CD4-positive, alpha-beta T cell treated with Interleukin-17A for 1 hour (primary cell): Measurements from ENCODE around the gene SH2D5.
"Not testable (repeated sequence)": the region's sequence is repeated elsewhere in the genome, so short reads cannot be mapped to it uniquely, and the experiment has no call there.

ENCODE experiments used
- DNase-seq: peaks from one replicate; pipeline ENCODE4 v3.0.0-alpha.2; 2020

The SH2D5 gene

GRCh38 chr1:20689645-20690056 is 42.9 kb downstream of the SH2D5 start:
- no peak for DNase-seq

GRCh38 chr1:20686883-20687725 is 45.4 kb downstream of the SH2D5 start:
- DNase-seq, result no peak

GRCh38 chr1:20685741-20686140 is 46.8 kb downstream of the SH2D5 start:
- DNase-seq, result no peak

- no peak for DNase-seq
Measured at GRCh38 chr1:20685099-20685662, 47.3 kb downstream of the SH2D5 start.

GRCh38 chr1:20684651-20685050 is 47.9 kb downstream of the SH2D5 start:
- no peak for DNase-seq

- DNase-seq, result no peak
Measured at GRCh38 chr1:20684050-20684620, 48.4 kb downstream of the SH2D5 start.

GRCh38 chr1:20683614-20684013 is 48.9 kb downstream of the SH2D5 start:
- no peak for DNase-seq

GRCh38 chr1:20682571-20683236 is 49.8 kb downstream of the SH2D5 start:
- DNase-seq, result no peak

GRCh38 chr1:20681999-20682398 is 50.5 kb downstream of the SH2D5 start:
- DNase-seq, result no peak

- DNase-seq, result no peak
Measured at GRCh38 chr1:20680269-20680668, 52.2 kb downstream of the SH2D5 start.

GRCh38 chr1:20678599-20678998 is 53.9 kb downstream of the SH2D5 start:
- no peak for DNase-seq

- not testable (repeated sequence) for DNase-seq
Measured at GRCh38 chr1:20673626-20674025, 58.9 kb downstream of the SH2D5 start.

GRCh38 chr1:20672265-20672632 is 60.3 kb downstream of the SH2D5 start:
- DNase-seq, result no peak

GRCh38 chr1:20670936-20671335 is 61.6 kb downstream of the SH2D5 start:
- no peak for DNase-seq
